Heart left ventricle (tissue), 16 donors: Measurements from ENCODE around the gene NDUFS4. TPM values are rescaled to one million over a fixed set of nuclear protein-coding genes. Genes with fewer than 3 reads are reported as not detected.
"Not testable (repeated sequence)": the region's sequence is repeated elsewhere in the genome, so short reads cannot be mapped to it uniquely, and the experiment has no call there.

ENCODE experiments used
- ATAC-seq, 4 donors: fragments of 200-7000 bp; cut with Tn5 transposase; one replicate each; pipeline ENCODE4 v1.9.1; 2020 to 2022; ENCODE audit warnings: moderate library complexity in 4 of 4, mild to moderate bottlenecking in 3 of 4, moderate number of reproducible peaks in 1 of 4
- DNase-seq, 5 donors: peaks; one replicate each; pipeline ENCODE4 v3.0.0-alpha.2; 2020
- H3K27ac ChIP-seq, 12 donors: fragments of 200-600 bp; sonication (generic) in 4 of 12; one replicate each; pipeline versions ENCODE4 v1.5.0 to v1.8.0; 2016 to 2022; ENCODE audit warnings: mild to moderate bottlenecking in 2 of 12
- H3K27me3 ChIP-seq, 9 donors: fragments of 200-600 bp; sonication (generic) in 2 of 9; one replicate each; pipeline versions ENCODE4 v1.5.1 to v1.8.0; 2016 to 2022; ENCODE audit warnings: mild to moderate bottlenecking in 3 of 9
- H3K36me3 ChIP-seq, 9 donors: fragments of 200-600 bp; sonication (generic) in 2 of 9; one replicate each; pipeline versions ENCODE4 v1.5.0 to v1.8.0; 2018 to 2022; ENCODE audit warnings: mild to moderate bottlenecking in 2 of 9
- H3K4me1 ChIP-seq, 12 donors: fragments of 200-600 bp; sonication (generic) in 4 of 12; one replicate each; pipeline versions ENCODE4 v1.5.0 to v1.8.0; 2016 to 2022; ENCODE audit warnings: mild to moderate bottlenecking in 3 of 12
- H3K4me3 ChIP-seq, 12 donors: fragments of 200-600 bp; sonication (generic) in 4 of 12; one replicate each; pipeline versions ENCODE4 v1.5.0 to v1.8.0; 2017 to 2022; ENCODE audit warnings: mild to moderate bottlenecking in 9 of 12, moderate library complexity in 4 of 12
- H3K9me3 ChIP-seq, 12 donors: fragments of 200-600 bp; sonication (generic) in 4 of 12; one replicate each; pipeline versions ENCODE4 v1.5.0 to v1.8.0; 2016 to 2022; ENCODE audit warnings: mild to moderate bottlenecking in 1 of 12
- POLR2A ChIP-seq, 2 donors: fragments of 450-650 bp; IDR thresholded peaks; one replicate each; pipeline ENCODE4 v1.6.1; 2017; ENCODE audit warnings: antibody characterized with exemption in 2 of 2, mild to moderate bottlenecking in 2 of 2, moderate library complexity in 2 of 2
- WGBS, 4 donors: extraction: QIAGEN DNeasy Blood & Tissue Kit in 2 of 4; methylation state at CpG; one replicate each; pipeline versions ENCODE4 v1.1.5 to v1.1.7; 2013 to 2018; 5-methylcytosine and 5-hydroxymethylcytosine counted together
- intact Hi-C, 10 donors: fragments of 100-400 bp; cut with DNase I; formaldehyde crosslinking; loops; one replicate each; pipeline versions ENCODE4 v1.11.1 to v1.14.2; 2022
- polyA plus RNA-seq, 2 donors: library from polyadenylated mRNA; stranded (reverse); fragments of 200-250 nt; gene quantifications; one replicate each; pipeline ENCODE4 v1.2.3, GENCODE V29; 2013
- total RNA-seq, 9 donors: library from RNA; depleted of rRNA in 2 of 9; stranded (reverse); fragments of >200 nt in 2 of 9; fragmentation: NEBNext Ultra II Directional in 3 of 9; extraction: Animal tissue kit (Norgen Biotek cat#: 25700) in 3 of 9; gene quantifications; one replicate each; pipeline versions ENCODE4 v1.1.0 to v1.2.4, GENCODE V29; 2016 to 2023
- TF ChIP-seq, protein P1 (sequence below), 12 donors: fragments of 200-600 bp; sonication (generic) in 4 of 12; IDR thresholded peaks; one replicate each; pipeline versions ENCODE4 v1.5.0 to v1.8.0; 2018 to 2022; ENCODE audit warnings: antibody characterized with exemption in 12 of 12, mild to moderate bottlenecking in 5 of 12
- donor health status: ischemic (EF 13 %, LVEDD 7.1; RV severe dilation, severe dysfunction).
- donor health status: healthy with polysubstance abuse.
- donor health status: DM: no; HTN: yes; CAD: no.
- donor health status: DM: no; HTN: no; CAD: no.
- donor health status: ischemic (EF 25% LVEDD 6.9; RV normal size, moderate dysfunction).
- donor health status: ischemic (EF 25% LVEDD 5.7; RV mildly dilated, moderate dysfunction).
- donor health status: healthy.
- donor health status: DM: yes; HTN: yes; CAD: no.
- donor health status: ischemic (EF 35%, LVEDD 5.7; RV mildly dilated, moderate dysfunction).
- donor health status: nonischemic (EF 11% LVEDD 7.7; RV severe dilation, severe dysfunction).
- donor health status: DM: yes; HTN: yes; CAD: no.
- donor health status: PGD.
- donor health status: ischemic (EF 29% LVEDD 5.4; RV normal size, mild dysfunction).
- donor health status: nonischemic (EF 23%, LVEDD 6.1; RV moderate dilation, normal function).

The NDUFS4 gene
- total and polyA plus RNA-seq, 11 donors: 109 to 259 (median 185) TPM

GRCh38 chr5:53603009-53603687, 42.7 kb downstream of the NDUFS4 start:
- Histone ChIP-seq H3K27ac (peak overlapping the region in 1 of 12 donors; percentile 25), H3K4me3 (no peak overlapping the region), H3K27me3 (no peaks in the 10 kb centered on the region), H3K36me3 (peaks cover 0 to 43% (median 25%) of the 10 kb centered on the region in 9 donors), H3K4me1 (peaks cover 4 to 33% (median 13%) of the 10 kb centered on the region in 12 donors), H3K9me3 (no peaks in the 10 kb centered on the region)
- WGBS, 4 donors: 37 to 40% (median 39%) methylated on average over 6 of the region's 6 CpGs
- TF ChIP-seq, protein P1, sequence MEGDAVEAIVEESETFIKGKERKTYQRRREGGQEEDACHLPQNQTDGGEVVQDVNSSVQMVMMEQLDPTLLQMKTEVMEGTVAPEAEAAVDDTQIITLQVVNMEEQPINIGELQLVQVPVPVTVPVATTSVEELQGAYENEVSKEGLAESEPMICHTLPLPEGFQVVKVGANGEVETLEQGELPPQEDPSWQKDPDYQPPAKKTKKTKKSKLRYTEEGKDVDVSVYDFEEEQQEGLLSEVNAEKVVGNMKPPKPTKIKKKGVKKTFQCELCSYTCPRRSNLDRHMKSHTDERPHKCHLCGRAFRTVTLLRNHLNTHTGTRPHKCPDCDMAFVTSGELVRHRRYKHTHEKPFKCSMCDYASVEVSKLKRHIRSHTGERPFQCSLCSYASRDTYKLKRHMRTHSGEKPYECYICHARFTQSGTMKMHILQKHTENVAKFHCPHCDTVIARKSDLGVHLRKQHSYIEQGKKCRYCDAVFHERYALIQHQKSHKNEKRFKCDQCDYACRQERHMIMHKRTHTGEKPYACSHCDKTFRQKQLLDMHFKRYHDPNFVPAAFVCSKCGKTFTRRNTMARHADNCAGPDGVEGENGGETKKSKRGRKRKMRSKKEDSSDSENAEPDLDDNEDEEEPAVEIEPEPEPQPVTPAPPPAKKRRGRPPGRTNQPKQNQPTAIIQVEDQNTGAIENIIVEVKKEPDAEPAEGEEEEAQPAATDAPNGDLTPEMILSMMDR (IDR thresholded peaks at IDR 0.05): no peak
- no peak for TF ChIP-seq POLR2A (IDR thresholded peaks at IDR 0.05)
- intact Hi-C loops: no loop called here
- DNase-seq (peak in 2 of 5 donors; percentile 25 to 61), ATAC-seq (peak; percentile 89 to 97 (median 94))

GRCh38 chr5:53604309-53604708, 43.9 kb downstream of the NDUFS4 start:
- intact Hi-C loops: no loop called here
- DNase-seq (no peak), ATAC-seq (no peak)
- no peaks in the 10 kb centered on the region for H3K27me3 ChIP-seq
- no peak overlapping the region for H3K27ac ChIP-seq
- 56 to 68% (median 68%) methylated on average over 2 of the region's 2 CpGs for WGBS, 4 donors
- TF ChIP-seq, protein P1 (IDR thresholded peaks at IDR 0.05): no peak
- TF ChIP-seq POLR2A (IDR thresholded peaks at IDR 0.05): no peak
- H3K36me3 ChIP-seq: peaks cover 0 to 51% (median 25%) of the 10 kb centered on the region in 9 donors
- peaks cover 4 to 41% (median 14%) of the 10 kb centered on the region in 12 donors for H3K4me1 ChIP-seq
- no peaks in the 10 kb centered on the region for H3K9me3 ChIP-seq
- no peak overlapping the region for H3K4me3 ChIP-seq

GRCh38 chr5:53607886-53608285, 47.4 kb downstream of the NDUFS4 start:
- no peak overlapping the region for H3K27ac ChIP-seq
- ATAC-seq (no peak), DNase-seq (no peak)
- peaks cover 0 to 51% (median 25%) of the 10 kb centered on the region in 9 donors for H3K36me3 ChIP-seq
- no peak for TF ChIP-seq POLR2A (IDR thresholded peaks at IDR 0.05)
- TF ChIP-seq, protein P1 (IDR thresholded peaks at IDR 0.05): no peak
- peaks cover 0 to 34% (median 7%) of the 10 kb centered on the region in 12 donors for H3K4me1 ChIP-seq
- intact Hi-C loops: no loop called here
- H3K4me3 ChIP-seq: no peak overlapping the region
- 88 to 96% (median 93%) methylated on average over 2 of the region's 2 CpGs for WGBS, 4 donors
- H3K9me3 ChIP-seq: no peaks in the 10 kb centered on the region
- H3K27me3 ChIP-seq: no peaks in the 10 kb centered on the region

DNA sequence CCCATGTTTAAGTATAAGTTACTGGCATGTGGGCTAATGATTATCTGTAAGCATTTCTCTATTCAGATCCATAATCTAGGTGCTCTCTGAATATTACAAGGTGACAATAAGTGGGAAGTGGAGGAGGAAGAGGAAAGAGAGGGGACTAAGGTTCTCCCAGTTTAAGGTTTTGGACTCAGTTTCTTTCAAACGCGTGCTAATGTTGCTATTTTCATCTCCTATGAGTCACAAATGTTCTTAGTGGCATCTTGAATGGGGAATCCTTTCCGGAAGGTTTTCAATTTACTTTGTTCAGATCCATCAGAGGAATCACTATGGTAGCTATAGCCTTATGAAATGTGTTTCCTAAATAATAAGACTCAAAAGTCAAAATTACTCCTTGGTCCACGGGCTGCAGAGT, 48.5 kb downstream of the NDUFS4 start:
- intact Hi-C loops, H3K27ac ChIP-seq, H3K4me3 ChIP-seq, H3K27me3 ChIP-seq, ATAC-seq, H3K9me3 ChIP-seq, DNase-seq: not testable (repeated sequence)
- peaks cover 0 to 34% (median 2%) of the 10 kb centered on the region in 12 donors for H3K4me1 ChIP-seq
- WGBS, 4 donors: 69 to 91% (median 86%) methylated on average over 4 of the region's 4 CpGs
- H3K36me3 ChIP-seq: peaks cover 0 to 44% (median 25%) of the 10 kb centered on the region in 9 donors
